M059J (cell line): ENCODE results near the gene ARHGAP44. TPM values are rescaled to one million over a fixed set of nuclear protein-coding genes. Genes with fewer than 3 reads are reported as not detected.
A peak's percentile ranks its signal among the peaks of the same experiment; 100 is the strongest.
"Not testable (repeated sequence)": the region's sequence is repeated elsewhere in the genome, so short reads cannot be mapped to it uniquely, and the experiment has no call there.

Source experiments
- DNase-seq: peaks from one replicate; pipeline ENCODE4 v3.0.0-alpha.2; 2012; ENCODE audit warnings: low read depth
- total RNA-seq: library from RNA; depleted of rRNA; stranded (reverse); fragments of >200 nt; shearing (Covaris generic); gene quantifications from 2 replicates; pipeline ENCODE4 v1.2.3, GENCODE V29; 2014

ARHGAP44 gene
- total RNA-seq, 1 experiment from 2014 or later: not detected

DNA sequence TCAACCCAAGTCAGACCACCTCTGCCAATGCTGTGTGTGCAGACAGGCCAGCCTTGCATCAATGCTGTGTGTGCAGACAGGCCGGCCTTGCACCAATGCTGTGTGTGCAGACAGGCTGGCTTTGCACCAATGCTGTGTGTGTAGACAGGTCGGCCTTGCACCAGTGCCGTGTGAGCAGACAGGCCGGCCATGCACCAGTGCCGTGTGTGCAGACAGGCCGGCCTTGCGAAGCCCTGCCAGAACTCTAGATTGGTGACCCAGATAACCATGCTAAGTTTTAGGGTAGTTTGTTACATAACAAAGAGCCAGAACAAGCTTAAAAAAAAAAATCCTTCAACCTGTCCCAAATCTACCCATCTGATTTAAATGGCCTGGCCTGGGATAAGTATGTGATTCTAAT lies 174.2 kb downstream of the ARHGAP44 start:
- no peak for DNase-seq

- DNase-seq: no peak
Observed at GRCh38 chr17:12964162-12964561, 174.9 kb downstream of the ARHGAP44 start.

- no peak for DNase-seq
Observed at GRCh38 chr17:12964840-12965239, 175.5 kb downstream of the ARHGAP44 start.

- DNase-seq: no peak
Observed at GRCh38 chr17:12965988-12966387, 176.7 kb downstream of the ARHGAP44 start.

GRCh38 chr17:12966413-12966812 lies 177.1 kb downstream of the ARHGAP44 start:
- no peak for DNase-seq

GRCh38 chr17:12967962-12968361 lies 178.7 kb downstream of the ARHGAP44 start:
- no peak for DNase-seq

DNA sequence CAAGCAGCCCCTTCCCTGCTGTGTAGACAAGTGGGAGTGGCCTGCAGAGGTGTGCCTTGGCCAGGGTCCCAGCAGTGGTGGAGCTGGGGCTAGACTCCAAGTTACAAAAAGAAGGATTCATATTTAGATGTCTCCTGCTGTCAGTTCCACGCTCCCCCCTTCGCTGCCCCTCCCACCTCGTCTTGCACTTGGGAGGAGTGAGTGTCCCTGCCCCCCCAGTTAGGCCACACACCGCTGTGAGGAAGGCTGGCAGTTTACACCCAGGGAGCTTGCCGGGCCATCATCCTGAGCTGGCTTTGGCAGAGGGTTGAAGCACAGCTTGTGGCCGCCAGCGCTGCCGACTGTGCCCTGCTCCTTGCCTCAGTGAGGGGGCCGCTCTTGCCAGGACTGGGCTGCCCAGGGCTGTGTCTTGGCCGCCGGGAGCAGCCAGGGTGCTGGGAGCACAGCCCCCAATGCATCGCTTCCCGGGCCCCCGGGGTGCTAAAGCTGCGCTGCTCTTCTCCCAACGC lies 184.3 kb downstream of the ARHGAP44 start:
- no peak for DNase-seq

GRCh38 chr17:12974005-12974531 lies 184.8 kb downstream of the ARHGAP44 start:
- DNase-seq: no peak

GRCh38 chr17:12977008-12977751 lies 187.9 kb downstream of the ARHGAP44 start:
- no peak for DNase-seq

DNA sequence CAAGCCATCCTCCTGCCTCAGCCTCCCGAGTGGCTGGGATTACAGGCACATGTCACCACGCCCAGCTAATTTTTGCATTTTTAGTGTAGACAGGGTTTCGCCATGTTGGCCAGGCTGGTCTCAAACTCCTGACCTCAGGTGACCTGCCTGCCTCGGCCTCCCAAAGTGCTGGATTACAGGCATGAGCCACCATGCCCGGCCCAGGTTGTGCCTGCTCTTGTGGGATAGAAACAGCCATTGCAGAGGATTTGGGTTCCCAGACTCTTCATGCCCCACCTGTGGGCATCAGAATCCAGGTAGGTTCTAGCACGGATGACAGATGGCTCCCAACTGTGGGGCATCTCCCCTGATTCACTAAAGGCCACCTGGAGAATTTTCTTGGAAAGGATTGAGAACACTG lies 189.5 kb downstream of the ARHGAP44 start:
- DNase-seq: not testable (repeated sequence)

- no peak for DNase-seq
Observed at GRCh38 chr17:12979246-12979645, 189.9 kb downstream of the ARHGAP44 start.

GRCh38 chr17:12979826-12980500 lies 190.7 kb downstream of the ARHGAP44 start:
- DNase-seq: peak; percentile 44

DNA sequence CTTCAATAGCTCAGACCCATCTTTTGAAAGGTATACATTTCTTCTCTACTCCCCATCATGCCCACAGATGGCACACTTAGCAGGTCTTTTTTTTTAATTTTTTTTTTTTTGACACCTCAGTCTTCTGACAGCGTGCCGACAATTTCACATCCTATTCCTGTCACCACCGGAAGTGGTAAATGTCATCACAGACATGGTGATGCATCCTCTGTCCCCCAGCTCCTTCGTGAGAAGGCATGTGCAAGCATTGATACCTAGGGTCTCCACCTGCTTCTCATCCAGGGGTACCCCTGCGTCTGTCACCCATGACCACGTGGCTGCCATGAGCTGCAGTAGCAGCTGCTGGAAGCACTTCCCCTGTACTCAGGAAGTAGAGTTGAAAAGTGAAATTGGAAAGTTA lies 192.9 kb downstream of the ARHGAP44 start:
- DNase-seq: no peak

- peak; percentile 82 for DNase-seq
Observed at GRCh38 chr17:12983991-12984884, 194.9 kb downstream of the ARHGAP44 start.

- peak; percentile 36 for DNase-seq
Observed at GRCh38 chr17:12985431-12986293, 196.4 kb downstream of the ARHGAP44 start.

DNA sequence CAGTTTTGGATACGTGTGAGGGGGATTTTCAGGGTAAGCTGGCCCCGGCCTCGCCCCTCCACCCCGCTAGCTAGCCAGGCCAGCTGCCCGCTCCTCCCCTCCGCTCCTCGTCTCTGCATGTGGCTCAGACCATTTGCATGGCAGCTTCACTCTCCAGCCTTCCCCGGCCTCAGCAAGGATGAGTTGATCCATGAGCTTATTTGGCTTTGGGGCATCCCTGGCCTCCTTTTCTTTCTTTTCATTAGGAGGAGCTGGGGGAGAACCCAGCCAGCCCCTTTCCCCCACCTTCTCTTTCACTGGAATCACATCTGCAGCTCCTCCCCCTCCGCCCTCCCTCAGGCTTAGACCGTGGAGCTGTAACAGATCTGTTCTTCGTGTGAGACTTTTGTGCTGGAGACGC lies 197.8 kb downstream of the ARHGAP44 start:
- no peak for DNase-seq

DNA sequence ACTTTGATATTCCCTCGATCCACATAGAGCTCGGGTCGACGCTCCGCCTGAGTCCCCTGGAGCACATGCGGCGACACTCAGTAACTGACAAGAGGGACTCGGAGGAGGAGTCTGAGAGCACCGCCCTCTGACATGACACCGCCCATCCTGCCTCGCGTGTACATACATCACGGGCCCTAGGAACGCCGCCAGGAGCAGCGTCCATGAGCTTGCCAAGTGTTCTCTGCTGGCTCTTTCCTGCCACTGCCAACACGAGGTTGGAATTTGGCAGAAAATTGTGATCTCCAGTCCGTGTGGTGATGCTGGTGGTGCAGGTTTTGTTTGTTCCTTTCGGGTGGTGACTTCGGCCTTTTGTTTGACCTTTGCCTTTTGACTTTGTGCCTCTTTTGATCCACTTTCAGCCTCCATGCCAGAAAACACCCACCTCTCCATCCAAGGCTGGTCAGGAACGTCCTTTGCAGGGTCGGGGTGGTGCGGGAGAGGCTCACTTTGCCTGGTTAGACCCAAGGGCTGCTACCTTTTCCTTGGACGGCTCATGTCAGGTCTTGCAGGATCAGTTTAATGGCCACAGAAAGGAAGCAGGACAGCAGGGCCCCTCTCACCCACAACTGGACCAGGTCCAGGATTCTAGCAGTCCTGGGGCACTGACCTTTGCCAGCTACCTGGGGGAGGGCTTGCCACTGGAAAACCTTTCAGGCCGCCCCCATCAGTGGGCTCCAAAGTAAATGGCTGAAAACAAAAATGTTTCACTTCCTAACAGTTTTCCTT lies 200.9 kb downstream of the ARHGAP44 start:
- DNase-seq: no peak

DNA sequence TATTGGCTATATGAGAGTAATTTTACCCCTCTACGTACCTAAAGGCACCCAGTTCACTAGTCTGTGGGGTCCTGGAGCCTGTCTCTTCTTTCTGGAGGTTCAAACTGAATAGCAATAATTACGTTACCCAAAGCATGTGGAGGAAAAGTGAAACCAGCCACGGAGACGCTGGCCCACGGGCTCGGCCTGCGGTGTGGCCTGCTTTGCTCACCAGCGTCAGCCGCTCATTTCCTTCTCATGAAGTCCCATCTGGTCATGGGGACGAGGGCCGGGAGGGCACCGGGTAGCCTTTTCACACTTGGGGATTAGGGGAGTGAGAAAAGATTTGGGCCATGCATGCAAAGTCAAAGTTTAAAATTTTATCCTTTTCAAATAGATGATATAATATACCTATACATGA lies 201.6 kb downstream of the ARHGAP44 start:
- DNase-seq: no peak

- DNase-seq: no peak
Observed at GRCh38 chr17:12992676-12993075, 203.4 kb downstream of the ARHGAP44 start.

DNA sequence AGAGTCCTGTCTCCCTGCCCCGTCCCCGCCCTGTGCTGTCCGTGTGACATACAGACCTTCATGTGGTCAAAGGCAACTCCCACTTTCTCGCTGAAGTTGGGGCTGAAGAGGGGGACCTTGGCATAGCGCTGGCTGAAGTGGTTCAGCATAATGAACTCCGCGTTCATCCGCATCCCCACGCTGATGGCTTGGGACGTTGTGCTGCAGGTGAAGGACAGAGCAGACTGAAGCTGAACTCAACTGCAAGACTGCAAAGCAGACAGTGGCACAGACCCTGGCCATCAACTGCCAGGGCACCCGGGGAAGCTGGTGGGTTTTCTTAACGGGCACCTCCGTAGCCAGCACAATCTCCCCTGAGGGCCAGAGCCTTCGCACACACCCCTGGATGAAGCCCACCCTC lies 204.3 kb downstream of the ARHGAP44 start:
- DNase-seq: no peak
